Measurements from ENCODE around the gene PIM3.

PIM3 gene

DNA sequence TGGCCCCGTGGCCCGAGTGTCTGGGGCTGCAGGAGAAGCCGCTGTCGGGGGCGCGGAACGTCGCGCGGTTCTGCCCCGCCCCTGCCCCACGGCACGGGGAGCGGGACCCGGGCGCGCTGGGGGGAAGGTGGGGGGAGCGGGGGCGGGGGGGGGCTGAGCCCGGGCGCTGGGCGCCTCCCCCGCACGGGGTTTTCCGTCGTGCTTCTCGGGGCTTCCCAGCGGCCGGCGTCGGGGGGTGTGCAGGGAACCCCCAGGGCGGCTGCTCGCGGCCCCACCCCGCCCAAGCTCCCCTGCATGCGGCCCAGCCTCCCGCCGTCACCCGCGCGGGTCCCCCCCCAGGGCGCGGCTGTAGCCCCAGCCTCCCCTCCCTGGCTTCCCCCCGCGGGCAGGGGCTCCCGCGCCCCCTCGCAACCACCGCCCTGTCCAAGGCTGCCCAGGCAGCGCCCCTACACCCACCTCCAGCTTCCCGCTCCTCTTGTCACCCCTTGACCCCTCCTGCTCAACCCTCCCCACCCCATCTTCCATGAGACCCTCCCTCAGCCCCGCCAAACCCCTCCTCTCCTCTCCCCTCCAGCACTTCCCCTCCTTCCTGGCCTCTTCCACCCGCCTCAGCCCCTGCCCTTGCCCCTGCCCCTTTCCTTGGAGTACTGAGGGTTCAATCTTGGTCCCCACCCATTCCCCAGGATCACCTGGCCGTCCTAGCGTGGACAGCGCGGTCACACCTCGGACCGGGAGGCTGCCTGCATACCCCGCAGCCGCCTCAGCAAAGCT lies 50.3 kb downstream of the PIM3 start:
- Histone ChIP-seq H3K36me3 (ENCODE audit: control insufficient read depth, insufficient read depth, low read length) (no peaks in the 10 kb centered on the region; the same call in 1 of the 2 replicates), H3K27me3 (ENCODE audit: control insufficient read depth, insufficient read depth, low read length) (peaks cover 14% of the 10 kb centered on the region; the same call in 1 of the 2 replicates), H3K9me3 (ENCODE audit: control insufficient read depth, insufficient read depth, low read length) (no peaks in the 10 kb centered on the region), H3K4me1 (ENCODE audit: control insufficient read depth, insufficient read depth, low read length) (peaks cover 10% of the 10 kb centered on the region), H3K27ac (ENCODE audit: low read length) (no peak overlapping the region), H3K4me3 (ENCODE audit: low read length) (peak overlapping the region; percentile 4; the same call in 1 of the 2 replicates)
- DNase-seq (ENCODE audit: low read depth, low spot score): no peak
- WGBS (ENCODE audit: insufficient coverage, insufficient read length): no CpG with 5 or more reads among the region's 61 CpGs

DNA sequence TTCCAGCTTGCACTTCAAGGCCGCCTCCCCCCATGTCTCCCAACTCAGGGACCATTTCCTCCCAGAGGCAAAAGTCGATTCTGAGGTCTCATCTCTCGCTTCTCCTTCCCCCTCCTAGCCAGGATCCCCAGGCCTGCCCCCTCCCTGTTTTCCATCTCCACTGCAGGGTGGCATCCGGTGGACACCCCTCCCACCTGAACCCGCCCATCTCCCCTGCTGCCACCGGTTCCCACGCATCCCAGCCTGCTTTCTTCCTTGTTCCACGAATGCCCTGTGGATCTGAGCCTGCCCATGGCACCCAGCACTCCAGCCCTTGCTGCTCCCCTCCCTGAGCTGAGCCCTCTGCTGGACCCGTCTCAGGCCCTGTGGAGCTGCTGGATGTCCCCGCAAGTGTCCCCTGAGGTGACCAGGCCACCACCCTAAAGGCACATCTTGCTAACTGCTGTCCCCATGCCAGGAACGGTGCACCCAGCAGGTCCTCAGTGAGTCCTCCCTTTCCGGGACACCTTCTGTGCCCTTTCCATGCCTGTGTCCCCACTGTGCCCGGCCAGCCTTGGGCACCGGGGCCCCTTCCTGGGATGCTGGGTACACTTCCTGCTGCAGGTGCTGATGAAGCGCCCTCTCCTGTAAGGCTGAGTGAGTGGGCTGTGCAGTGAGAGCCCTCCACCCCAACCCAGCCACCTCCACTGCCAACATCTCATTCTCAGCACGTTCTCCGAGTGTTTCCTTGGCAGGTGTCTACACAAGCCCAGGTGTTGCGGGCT lies 51.1 kb downstream of the PIM3 start:
- no peak for DNase-seq (ENCODE audit: low read depth, low spot score)
- Histone ChIP-seq H3K4me1 (ENCODE audit: control insufficient read depth, insufficient read depth, low read length) (peaks cover 10% of the 10 kb centered on the region), H3K27ac (ENCODE audit: low read length) (no peak overlapping the region), H3K9me3 (ENCODE audit: control insufficient read depth, insufficient read depth, low read length) (no peaks in the 10 kb centered on the region), H3K4me3 (ENCODE audit: low read length) (no peak overlapping the region), H3K27me3 (ENCODE audit: control insufficient read depth, insufficient read depth, low read length) (peaks cover 14% of the 10 kb centered on the region; the same call in 1 of the 2 replicates), H3K36me3 (ENCODE audit: control insufficient read depth, insufficient read depth, low read length) (no peaks in the 10 kb centered on the region; the same call in 1 of the 2 replicates)
- no CpG with 5 or more reads among the region's 18 CpGs for WGBS (ENCODE audit: insufficient coverage, insufficient read length)

DNA sequence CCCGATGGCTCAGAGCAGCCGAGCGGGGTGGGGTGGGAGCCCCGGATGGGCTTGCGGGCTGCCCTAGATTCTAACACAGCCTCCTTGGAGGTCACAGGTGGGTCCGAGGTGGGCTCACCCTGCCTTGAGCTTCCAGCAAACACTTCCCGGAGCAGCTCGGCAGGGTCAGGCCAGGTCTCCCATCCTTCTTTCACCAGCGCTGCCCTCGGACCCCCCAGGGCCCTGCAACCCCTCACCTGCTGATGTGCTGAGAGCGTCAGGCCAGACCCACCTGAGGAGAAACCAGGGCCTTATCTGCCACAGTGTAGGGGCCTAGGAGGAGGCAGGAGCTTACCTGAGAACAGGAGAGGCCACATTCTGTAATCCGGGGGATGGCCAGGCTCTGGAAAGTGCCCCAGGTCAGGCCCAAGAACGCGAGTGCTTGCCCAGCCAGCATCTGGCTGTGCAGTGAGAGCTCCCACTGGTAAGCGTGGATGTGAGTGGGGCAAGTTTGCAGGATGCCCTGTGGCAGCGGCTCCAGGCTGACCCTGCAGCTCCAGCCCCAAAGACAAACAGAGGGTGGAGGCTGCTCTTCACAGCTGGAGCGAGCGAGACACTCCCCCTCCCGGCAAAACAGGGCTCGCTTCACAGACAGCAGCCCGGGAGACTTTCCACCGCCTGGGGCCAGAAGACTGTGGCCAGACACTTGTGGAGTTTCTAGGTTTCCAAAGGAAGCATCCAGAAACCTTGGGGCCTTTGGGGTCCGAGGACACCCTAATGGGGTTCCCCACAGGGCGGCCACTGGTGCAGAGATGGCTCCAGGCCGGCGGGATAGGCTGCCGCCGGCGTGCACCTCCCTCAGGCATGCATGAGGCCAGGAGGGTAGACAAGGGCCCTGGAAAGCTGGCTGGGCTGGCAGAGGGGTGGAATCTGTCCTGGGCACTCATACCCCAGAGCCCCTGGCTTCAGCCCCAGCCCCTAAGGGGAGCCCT lies 51.9 kb downstream of the PIM3 start, which contains the start of gene IL17REL:
Gene IL17REL (minus strand): TSS at position 555 of the 971 bp plus-strand sequence. CDS start 119 bp downstream, at position 436.
- DNase-seq (ENCODE audit: low read depth, low spot score): no peak
- no CpG with 5 or more reads among the region's 29 CpGs for WGBS (ENCODE audit: insufficient coverage, insufficient read length)
- Histone ChIP-seq H3K27ac (ENCODE audit: low read length) (no peak within 1 kb of the TSS), H3K9me3 (ENCODE audit: control insufficient read depth, insufficient read depth, low read length) (no peaks in the 10 kb centered on the region), H3K4me3 (ENCODE audit: low read length) (no peak within 1 kb of the TSS), H3K36me3 (ENCODE audit: control insufficient read depth, insufficient read depth, low read length) (no peaks in the 10 kb centered on the region; the same call in 1 of the 2 replicates), H3K4me1 (ENCODE audit: control insufficient read depth, insufficient read depth, low read length) (peaks cover 10% of the 10 kb centered on the region), H3K27me3 (ENCODE audit: control insufficient read depth, insufficient read depth, low read length) (peaks cover 14% of the 10 kb centered on the region; the same call in 1 of the 2 replicates)
